Stomach (tissue), 4 donors: ENCODE data around the gene RGS19.

Experiments
- CTCF ChIP-seq, 7 experiments: fragments of 450-650 bp in 4 of 7; fragments of 200-600 bp in 3 of 7; sonication (generic) in 3 of 7; IDR thresholded peaks; one replicate each; pipeline ENCODE4 v1.5.1; 2016 to 2019; ENCODE audit warnings: antibody characterized with exemption in 7 of 7, control low read depth in 2 of 7, mild to moderate bottlenecking in 1 of 7
- POLR2A ChIP-seq, 4 donors: fragments of 450-650 bp; IDR thresholded peaks; one replicate each; pipeline ENCODE4 v1.6.1; 2016; ENCODE audit warnings: antibody characterized with exemption in 4 of 4, control low read depth in 2 of 4, mild to moderate bottlenecking in 1 of 4, moderate library complexity in 1 of 4
- POLR2AphosphoS5 ChIP-seq, 3 donors: sonication (generic); formaldehyde crosslinking; IDR thresholded peaks; one replicate each; pipeline ENCODE4 v1.6.1; 2016; ENCODE audit warnings: antibody characterized with exemption in 3 of 3

- TF ChIP-seq CTCF (IDR thresholded peaks at IDR 0.05) (no peak), POLR2A (IDR thresholded peaks at IDR 0.05) (no peak), POLR2AphosphoS5 (IDR thresholded peaks at IDR 0.05) (no peak)
Measured at GRCh38 chr20:64114356-64114971, 35.1 kb upstream of the RGS19 start.
